IMR-90 (cell line): ENCODE results near the gene CLEC3B. TPM values are rescaled to one million over a fixed set of nuclear protein-coding genes. Genes with fewer than 3 reads are reported as not detected.

Source experiments
- ATAC-seq: fragments of 200-7000 bp; cut with Tn5 transposase; 2 replicates; pipeline ENCODE4 v1.9.1; 2020; ENCODE audit warnings: low read depth, mild to moderate bottlenecking, moderate library complexity
- BruUV-seq: library from RNA; stranded (reverse); fragments of 400-500 nt; replicated peaks from 2 replicates; lab custom pipeline; 2021; lab: Mats Ljungman, UMichigan
- CTCF ChIA-PET: fragments of 300-600 bp; formaldehyde crosslinking; extraction: SDS; loops from one replicate; lab custom pipeline; 2021; ENCODE audit warnings: antibody characterized with exemption; lab: Yijun Ruan, JAX
- POLR2A ChIA-PET: fragments of 300-600 bp; sonication (Branson Sonifier 250); formaldehyde crosslinking; loops from one replicate; lab custom pipeline; 2022; ENCODE audit warnings: antibody characterized with exemption; ENCODE audit not compliant: unreplicated experiment; lab: Charles Lee
- DNase-seq: peaks from one replicate; pipeline ENCODE4 v3.0.0; 2013
- H2AFZ ChIP-seq: replicated peaks from 2 replicates; pipeline ENCODE3; 2013; ENCODE audit warnings: low read length, mild to moderate bottlenecking; ENCODE audit not compliant: poor library complexity
- H2AK5ac ChIP-seq: 2 replicates; pipeline ENCODE4 v1.6.1; 2013; ENCODE audit warnings: low read depth, low read length, inconsistent platforms
- H2AK9ac ChIP-seq: replicated peaks from 2 replicates; pipeline ENCODE3; 2013; ENCODE audit warnings: mild to moderate bottlenecking, low read depth, low read length, moderate library complexity; ENCODE audit not compliant: poor library complexity
- H2BK120ac ChIP-seq: 2 replicates; pipeline ENCODE4 v1.6.1; 2013; ENCODE audit warnings: low read depth, low read length, inconsistent platforms
- H2BK15ac ChIP-seq: 3 replicates; pipeline ENCODE4 v1.6.1; 2013; ENCODE audit warnings: low read depth, low read length, inconsistent platforms
- H2BK20ac ChIP-seq: 2 replicates; pipeline ENCODE4 v1.6.1; 2013; ENCODE audit warnings: low read depth, mild to moderate bottlenecking, inconsistent platforms, low read length, moderate library complexity
- H2BK5ac ChIP-seq: 2 replicates; pipeline ENCODE4 v1.6.1; 2013; ENCODE audit warnings: mild to moderate bottlenecking, low read depth, low read length, inconsistent platforms; ENCODE audit not compliant: poor library complexity, severe bottlenecking
- H3K14ac ChIP-seq: replicated peaks from 2 replicates; pipeline ENCODE4 v1.6.1; 2013; ENCODE audit warnings: low read depth, low read length, inconsistent platforms
- H3K18ac ChIP-seq: 2 replicates; pipeline ENCODE4 v1.6.1; 2013; ENCODE audit warnings: low read depth, low read length, control low read depth
- H3K23ac ChIP-seq: 2 replicates; pipeline ENCODE4 v1.6.1; 2013; ENCODE audit warnings: low read depth, low read length, inconsistent platforms
- H3K27ac ChIP-seq: 2 replicates; pipeline ENCODE4 v1.5.1; 2013; ENCODE audit warnings: mild to moderate bottlenecking, control low read depth, low read length; ENCODE audit not compliant: insufficient read depth
- H3K27me3 ChIP-seq: 2 replicates; pipeline ENCODE4 v1.6.1; 2013; ENCODE audit warnings: low read length; ENCODE audit not compliant: control insufficient read depth, insufficient read depth
- H3K36me3 ChIP-seq: 2 replicates; pipeline ENCODE4 v1.6.1; 2013; ENCODE audit warnings: low read length, mixed read lengths; ENCODE audit not compliant: control insufficient read depth, insufficient read depth
- H3K4ac ChIP-seq: 2 replicates; pipeline ENCODE4 v1.6.1; 2013; ENCODE audit warnings: low read depth, low read length, inconsistent platforms
- H3K4me1 ChIP-seq: 2 replicates; pipeline ENCODE4 v1.6.1; 2013; ENCODE audit warnings: low read length, mixed read lengths; ENCODE audit not compliant: control insufficient read depth, insufficient read depth
- H3K4me2 ChIP-seq: 2 replicates; pipeline ENCODE4 v1.6.1; 2013; ENCODE audit warnings: low read depth, mild to moderate bottlenecking, control low read depth, low read length, moderate library complexity
- H3K4me3 ChIP-seq: 2 replicates; pipeline ENCODE4 v1.5.1; 2013; ENCODE audit warnings: low read depth, mild to moderate bottlenecking, control low read depth, low read length, moderate library complexity; ENCODE audit not compliant: insufficient read depth
- H3K56ac ChIP-seq: 2 replicates; pipeline ENCODE4 v1.6.1; 2013; ENCODE audit warnings: low read length, inconsistent platforms; ENCODE audit not compliant: insufficient read depth; ENCODE audit errors: extremely low read depth
- H3K79me1 ChIP-seq, 2 experiments: 2 replicates each; pipeline ENCODE4 v1.6.1; 2013; ENCODE audit warnings: low read length in 2 of 2, inconsistent platforms in 1 of 2, low read depth in 1 of 2
- H3K9ac ChIP-seq: 2 replicates; pipeline ENCODE4 v1.6.1; 2013; ENCODE audit warnings: low read depth, low read length, control low read depth
- H3K9me1 ChIP-seq: 2 replicates; pipeline ENCODE4 v1.6.1; 2013; ENCODE audit warnings: low read length, inconsistent platforms; ENCODE audit not compliant: insufficient read depth
- H3K9me3 ChIP-seq: 2 replicates; pipeline ENCODE4 v1.6.1; 2013; ENCODE audit warnings: low read length; ENCODE audit not compliant: control insufficient read depth, insufficient read depth
- H4K20me1 ChIP-seq: 2 replicates; pipeline ENCODE4 v1.6.1; 2013; ENCODE audit warnings: low read length, inconsistent platforms; ENCODE audit not compliant: insufficient read depth
- H4K5ac ChIP-seq: 2 replicates; pipeline ENCODE4 v1.6.1; 2013; ENCODE audit warnings: mild to moderate bottlenecking, low read depth, low read length, control low read depth
- H4K8ac ChIP-seq, 2 experiments: 2 replicates each; pipeline ENCODE4 v1.6.1; 2013; ENCODE audit warnings: low read depth in 2 of 2, low read length in 2 of 2, control low read depth in 1 of 2, inconsistent platforms in 1 of 2
- H4K91ac ChIP-seq: 2 replicates; pipeline ENCODE4 v1.6.1; 2013; ENCODE audit warnings: low read depth, low read length, inconsistent platforms; ENCODE audit not compliant: insufficient read depth
- MAFK ChIP-seq: IDR thresholded peaks from 2 replicates; pipeline ENCODE4 v1.6.1; 2012; ENCODE audit warnings: low read depth, low read length, improper control_type of control experiment
- POLR2A ChIP-seq: IDR thresholded peaks from 2 replicates; pipeline ENCODE4 v1.6.1; 2012; ENCODE audit warnings: mild to moderate bottlenecking, low read depth, low read length
- RAD21 ChIP-seq: IDR thresholded peaks from 2 replicates; pipeline ENCODE4 v1.6.1; 2012; ENCODE audit warnings: low read length, improper control_type of control experiment
- RFX5 ChIP-seq: IDR thresholded peaks from 2 replicates; pipeline ENCODE4 v1.8.0; 2012; ENCODE audit warnings: low read depth, mild to moderate bottlenecking, low read length, moderate library complexity
- SMC3 ChIP-seq: fragments of 150-350 bp; IDR thresholded peaks from 2 replicates; pipeline ENCODE4 v1.6.1; 2016; ENCODE audit warnings: low read depth, mild to moderate bottlenecking, antibody characterized with exemption, low read length, moderate library complexity
- WGBS, 2 experiments: methylation state at CpG; one replicate each; pipeline versions ENCODE4 v1.1.5 to v1.1.7; 2013; ENCODE audit warnings: missing lambda C conversion rate in 2 of 2; ENCODE audit not compliant: insufficient read length in 1 of 2; ENCODE audit errors: extremely low coverage in 2 of 2; 5-methylcytosine and 5-hydroxymethylcytosine counted together
- dilution Hi-C: fragments of 300-500 bp; cut with HindIII; formaldehyde crosslinking; loops from one replicate; pipeline ENCODE4 v1.14.3; 2018; ENCODE audit warnings: low sequenced_read_pairs; ENCODE audit not compliant: unreplicated experiment
- in situ Hi-C: fragments of 300-500 bp; cut with MboI; formaldehyde crosslinking; loops from 3 replicates; pipeline ENCODE4 v1.14.3; 2019; ENCODE audit warnings: low sequenced_read_pairs, inconsistent platforms, mixed read lengths
- intact Hi-C: fragments of 100-400 bp; cut with micrococcal nuclease; formaldehyde crosslinking; loops from 2 replicates; pipeline ENCODE4 v1.10.0; 2022
- polyA plus RNA-seq, 3 experiments: library from polyadenylated mRNA; depleted of rRNA; stranded (reverse); fragments of >200 nt; gene quantifications; 2 replicates each; pipeline ENCODE4 v1.2.3, GENCODE V29; 2012; ENCODE audit warnings: low replicate concordance in 1 of 3
- total RNA-seq: library from RNA; depleted of rRNA; stranded (reverse); fragments of >200 nt; gene quantifications from 2 replicates; pipeline ENCODE4 v1.2.3, GENCODE V29; 2012
- TF ChIP-seq, protein P1 (sequence below): conservative IDR thresholded peaks from 2 replicates; pipeline ENCODE4 v1.5.1; 2012; ENCODE audit warnings: mild to moderate bottlenecking, low read depth, low read length, improper control_type of control experiment

CLEC3B gene
- total and polyA plus RNA-seq, 2 of the 4 experiments (the other 2 are of a cell fraction), result 3.6 to 13.2 TPM

- ATAC-seq, result no peak
- Histone ChIP-seq H3K56ac (no peak overlapping the region), H3K18ac (no peak overlapping the region), H4K5ac (no peak overlapping the region), H2BK20ac (peak overlapping the region; percentile 14; the same call in 1 of the 2 replicates), H3K79me1 (peaks cover 0 to 1% of the 10 kb centered on the region in 2 experiments; a peak in 1 of 4 replicates), H4K91ac (peak overlapping the region; percentile 14; the same call in 1 of the 2 replicates), H2BK15ac (peak overlapping the region; percentile 70; the same call in 2 of the 3 replicates), H3K27ac (no peak overlapping the region), H2AK5ac (peak overlapping the region; percentile 92), H3K27me3 (no peaks in the 10 kb centered on the region), H2AFZ (peak overlapping the region; percentile 65), H3K9ac (no peak overlapping the region), H3K36me3 (no peaks in the 10 kb centered on the region), H2AK9ac (no peak overlapping the region), H2BK120ac (peak overlapping the region; percentile 80), H4K8ac (peak overlapping the region in 1 of 2 experiments; percentile 35; a peak in 1 of 4 replicates), H3K14ac (no peak overlapping the region), H3K9me1 (peaks cover 2% of the 10 kb centered on the region; the same call in 1 of the 2 replicates), H3K9me3 (no peaks in the 10 kb centered on the region), H3K4ac (peak overlapping the region; percentile 57), H3K4me3 (no peak overlapping the region), H2BK5ac (no peak overlapping the region), H4K20me1 (no peaks in the 10 kb centered on the region), H3K23ac (no peak overlapping the region), H3K4me1 (peaks cover 4% of the 10 kb centered on the region), H3K4me2 (no peak overlapping the region)
- WGBS, 2 experiments, result 86% methylated on average over 1 of the region's 8 CpGs; no CpG with 5 or more reads in 1 of the 2 experiments
- no TSS peak for BruUV-seq
- TF ChIP-seq RAD21 (peak; percentile 24; the same call in 1 of the 2 replicates), RFX5 (no peak), SMC3 (no peak), POLR2A (no peak), MAFK (no peak)
- TF ChIP-seq, protein P1, sequence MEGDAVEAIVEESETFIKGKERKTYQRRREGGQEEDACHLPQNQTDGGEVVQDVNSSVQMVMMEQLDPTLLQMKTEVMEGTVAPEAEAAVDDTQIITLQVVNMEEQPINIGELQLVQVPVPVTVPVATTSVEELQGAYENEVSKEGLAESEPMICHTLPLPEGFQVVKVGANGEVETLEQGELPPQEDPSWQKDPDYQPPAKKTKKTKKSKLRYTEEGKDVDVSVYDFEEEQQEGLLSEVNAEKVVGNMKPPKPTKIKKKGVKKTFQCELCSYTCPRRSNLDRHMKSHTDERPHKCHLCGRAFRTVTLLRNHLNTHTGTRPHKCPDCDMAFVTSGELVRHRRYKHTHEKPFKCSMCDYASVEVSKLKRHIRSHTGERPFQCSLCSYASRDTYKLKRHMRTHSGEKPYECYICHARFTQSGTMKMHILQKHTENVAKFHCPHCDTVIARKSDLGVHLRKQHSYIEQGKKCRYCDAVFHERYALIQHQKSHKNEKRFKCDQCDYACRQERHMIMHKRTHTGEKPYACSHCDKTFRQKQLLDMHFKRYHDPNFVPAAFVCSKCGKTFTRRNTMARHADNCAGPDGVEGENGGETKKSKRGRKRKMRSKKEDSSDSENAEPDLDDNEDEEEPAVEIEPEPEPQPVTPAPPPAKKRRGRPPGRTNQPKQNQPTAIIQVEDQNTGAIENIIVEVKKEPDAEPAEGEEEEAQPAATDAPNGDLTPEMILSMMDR, result peak; percentile 17; the same call in 1 of the 2 replicates
- ChIA-PET CTCF (no interaction called here), POLR2A (no interaction called here)
- dilution Hi-C loops, result no loop called here
- intact Hi-C loops, result no loop called here
- peak; percentile 52 for DNase-seq
- in situ Hi-C loops, result no loop called here
Measured at GRCh38 chr3:45078910-45079522, 52.9 kb downstream of the CLEC3B start.
